Activated CD8-positive, alpha-beta T cell treated with anti-CD3 and anti-CD28 coated beads for 36 hours (primary cell): ENCODE data around the gene USP34. TPM values are rescaled to one million over a fixed set of nuclear protein-coding genes. Genes with fewer than 3 reads are reported as not detected.
"Not testable (repeated sequence)": the region's sequence is repeated elsewhere in the genome, so short reads cannot be mapped to it uniquely, and the experiment has no call there.

ENCODE experiments used
- ATAC-seq: fragments of 200-7000 bp; cut with Tn5 transposase; one replicate; pipeline ENCODE4 v1.10.0; 2021; ENCODE audit warnings: mild to moderate bottlenecking, moderate library complexity
- CTCF ChIA-PET: fragments of 350-600 bp; sonication (Branson Sonifier 250); formaldehyde crosslinking; loops from one replicate; lab custom pipeline; 2021; ENCODE audit warnings: antibody characterized with exemption; lab: Charles Lee
- POLR2A ChIA-PET: fragments of 350-600 bp; sonication (Branson Sonifier 250); formaldehyde crosslinking; loops from one replicate; lab custom pipeline; 2021; ENCODE audit warnings: antibody characterized with exemption; lab: Charles Lee
- DNase-seq: peaks from one replicate; pipeline ENCODE4 v3.0.0-alpha.2; 2020
- H3K27ac Mint-ChIP-seq: one replicate; pipeline ENCODE4 v1.8.0; 2021; ENCODE audit warnings: mild to moderate bottlenecking, mixed read lengths
- H3K27me3 Mint-ChIP-seq: one replicate; pipeline ENCODE4 v1.8.0; 2021; ENCODE audit warnings: mixed read lengths
- H3K36me3 Mint-ChIP-seq: one replicate; pipeline ENCODE4 v1.8.0; 2021; ENCODE audit warnings: low read depth, mixed read lengths
- H3K4me1 Mint-ChIP-seq: one replicate; pipeline ENCODE4 v1.8.0; 2021; ENCODE audit warnings: low read depth, mixed read lengths
- H3K4me3 Mint-ChIP-seq: one replicate; pipeline ENCODE4 v1.8.0; 2021; ENCODE audit warnings: mild to moderate bottlenecking, moderate library complexity, mixed read lengths
- H3K9me3 Mint-ChIP-seq: one replicate; pipeline ENCODE4 v1.8.0; 2021; ENCODE audit warnings: mixed read lengths
- intact Hi-C: fragments of 100-400 bp; cut with micrococcal nuclease; formaldehyde crosslinking; loops from one replicate; pipeline ENCODE4 v1.10.0; 2022
- total RNA-seq, 2 experiments: library from RNA; stranded (reverse); gene quantifications; one replicate each; pipeline ENCODE4 v1.2.3, GENCODE V29; 2021
- TF ChIP-seq, protein P1 (sequence below): fragments of 200-600 bp; IDR thresholded peaks from one replicate; pipeline ENCODE4 v1.8.0; 2022; ENCODE audit warnings: antibody characterized with exemption, mild to moderate bottlenecking

USP34 gene
- total RNA-seq, 2 experiments from 2014 or later = 69.0 to 71.3 TPM

DNA sequence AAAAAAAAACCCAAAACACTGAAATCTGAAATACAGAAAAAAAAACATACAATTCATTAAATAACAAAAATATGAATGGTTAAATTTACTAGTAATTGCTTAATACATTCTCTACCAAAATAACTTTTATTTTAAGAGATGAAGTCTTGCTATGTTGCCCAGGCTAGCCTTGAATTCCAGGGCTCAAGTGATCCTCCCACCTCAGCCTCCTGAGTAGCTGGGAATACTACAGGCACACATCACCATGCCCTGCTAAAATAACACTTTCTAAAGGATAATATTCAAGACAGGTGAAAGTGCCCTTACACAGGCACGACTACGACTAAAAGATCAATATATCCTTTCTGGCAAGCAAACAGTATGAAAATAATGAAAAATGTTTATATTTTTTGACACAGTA is 9.5 kb downstream of the USP34 start:
- peaks cover 14% of the 10 kb centered on the region for H3K36me3 Mint-ChIP-seq
- H3K9me3 Mint-ChIP-seq = no peaks in the 10 kb centered on the region
- no peaks in the 10 kb centered on the region for H3K27me3 Mint-ChIP-seq
- POLR2A ChIA-PET = interaction anchor here (0.6 to 1.4 kb wide), 2 partner anchors 28 to 118 kb away, joined by 3 to 4 read pairs; no protein-coding TSS in a partner anchor
- no peak overlapping the region for H3K4me3 Mint-ChIP-seq
- TF ChIP-seq, protein P1, sequence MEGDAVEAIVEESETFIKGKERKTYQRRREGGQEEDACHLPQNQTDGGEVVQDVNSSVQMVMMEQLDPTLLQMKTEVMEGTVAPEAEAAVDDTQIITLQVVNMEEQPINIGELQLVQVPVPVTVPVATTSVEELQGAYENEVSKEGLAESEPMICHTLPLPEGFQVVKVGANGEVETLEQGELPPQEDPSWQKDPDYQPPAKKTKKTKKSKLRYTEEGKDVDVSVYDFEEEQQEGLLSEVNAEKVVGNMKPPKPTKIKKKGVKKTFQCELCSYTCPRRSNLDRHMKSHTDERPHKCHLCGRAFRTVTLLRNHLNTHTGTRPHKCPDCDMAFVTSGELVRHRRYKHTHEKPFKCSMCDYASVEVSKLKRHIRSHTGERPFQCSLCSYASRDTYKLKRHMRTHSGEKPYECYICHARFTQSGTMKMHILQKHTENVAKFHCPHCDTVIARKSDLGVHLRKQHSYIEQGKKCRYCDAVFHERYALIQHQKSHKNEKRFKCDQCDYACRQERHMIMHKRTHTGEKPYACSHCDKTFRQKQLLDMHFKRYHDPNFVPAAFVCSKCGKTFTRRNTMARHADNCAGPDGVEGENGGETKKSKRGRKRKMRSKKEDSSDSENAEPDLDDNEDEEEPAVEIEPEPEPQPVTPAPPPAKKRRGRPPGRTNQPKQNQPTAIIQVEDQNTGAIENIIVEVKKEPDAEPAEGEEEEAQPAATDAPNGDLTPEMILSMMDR = no peak
- CTCF ChIA-PET = no interaction called here
- intact Hi-C loops = no loop called here
- H3K4me1 Mint-ChIP-seq = peaks cover 57% of the 10 kb centered on the region
- H3K27ac Mint-ChIP-seq = no peak overlapping the region
- ATAC-seq (no peak), DNase-seq (no peak)

DNA sequence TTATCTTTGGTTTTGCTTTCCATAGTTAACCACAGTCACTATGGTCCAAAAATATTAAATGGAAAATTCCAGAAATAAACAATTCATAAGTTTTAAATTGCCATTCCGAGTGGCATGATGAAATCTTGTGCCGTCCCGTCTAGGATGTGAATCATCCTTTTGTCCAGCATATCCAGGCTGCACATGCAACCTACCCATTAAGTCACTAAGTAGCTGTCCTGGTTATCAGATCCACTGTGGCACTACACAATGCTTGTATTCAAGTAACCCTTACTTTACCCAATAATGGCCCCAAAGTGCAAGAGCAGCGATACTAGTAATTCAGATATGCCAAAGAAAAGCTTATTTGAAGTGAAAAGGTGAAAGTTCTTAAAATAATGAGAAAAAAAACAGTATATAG is 10.7 kb downstream of the USP34 start:
- ATAC-seq (no peak), DNase-seq (no peak)
- peaks cover 20% of the 10 kb centered on the region for H3K36me3 Mint-ChIP-seq
- TF ChIP-seq, protein P1 = no peak
- intact Hi-C loops = no loop called here
- H3K4me3 Mint-ChIP-seq = no peak overlapping the region
- ChIA-PET CTCF (interaction anchor here (1.0 to 2.5 kb wide), 2 partner anchors 10 to 34 kb away, joined by 4 to 11 read pairs; no protein-coding TSS in a partner anchor), POLR2A (interaction anchor here (1.1 to 1.4 kb wide), 3 partner anchors 10 to 34 kb away, joined by 3 to 4 read pairs (median 4); no protein-coding TSS in a partner anchor)
- no peaks in the 10 kb centered on the region for H3K27me3 Mint-ChIP-seq
- H3K9me3 Mint-ChIP-seq = no peaks in the 10 kb centered on the region
- no peak overlapping the region for H3K27ac Mint-ChIP-seq
- H3K4me1 Mint-ChIP-seq = peaks cover 63% of the 10 kb centered on the region

DNA sequence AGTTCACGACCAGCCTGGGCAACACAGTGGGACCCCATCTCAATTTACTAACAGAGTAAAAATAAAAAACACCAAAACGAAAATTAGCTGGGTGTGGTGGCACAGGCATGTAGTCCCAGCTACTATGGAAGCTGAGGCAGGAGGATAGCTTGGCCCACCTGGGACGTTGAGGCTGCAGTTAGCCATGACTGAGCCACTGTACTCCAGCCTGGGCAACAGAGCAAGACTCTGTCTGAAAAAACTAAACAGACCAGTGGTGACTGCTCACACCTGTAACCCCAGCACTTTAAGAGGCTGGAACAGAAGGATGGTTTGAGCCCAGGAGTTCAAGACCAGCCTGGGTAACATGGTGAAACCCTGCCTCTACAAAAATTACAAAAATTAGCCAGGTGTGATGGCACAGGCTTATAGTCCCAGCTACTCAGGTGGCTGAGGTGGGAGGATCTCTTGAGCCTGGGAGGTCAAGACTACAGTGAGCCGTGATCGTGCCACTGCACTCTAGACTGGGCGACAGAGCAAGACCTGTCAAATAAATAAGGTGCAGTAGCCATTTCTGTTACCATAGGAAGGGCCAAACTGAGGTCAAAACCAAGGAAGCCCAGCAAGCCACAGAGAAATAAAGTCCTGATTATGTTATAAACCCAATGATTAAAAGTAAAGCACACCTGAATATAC is 14.0 kb downstream of the USP34 start:
- ATAC-seq = no peak
- H3K4me3 Mint-ChIP-seq = no peak overlapping the region
- H3K9me3 Mint-ChIP-seq = no peaks in the 10 kb centered on the region
- POLR2A ChIA-PET = no interaction called here
- intact Hi-C loops = no loop called here
- no peaks in the 10 kb centered on the region for H3K27me3 Mint-ChIP-seq
- H3K4me1 Mint-ChIP-seq = peaks cover 50% of the 10 kb centered on the region
- peaks cover 24% of the 10 kb centered on the region for H3K36me3 Mint-ChIP-seq
- DNase-seq = no peak
- TF ChIP-seq, protein P1 = no peak
- CTCF ChIA-PET = interaction anchor here (1.5 kb wide), 1 partner anchor 31 kb away, joined by 4 read pairs; no protein-coding TSS in a partner anchor
- H3K27ac Mint-ChIP-seq = no peak overlapping the region

DNA sequence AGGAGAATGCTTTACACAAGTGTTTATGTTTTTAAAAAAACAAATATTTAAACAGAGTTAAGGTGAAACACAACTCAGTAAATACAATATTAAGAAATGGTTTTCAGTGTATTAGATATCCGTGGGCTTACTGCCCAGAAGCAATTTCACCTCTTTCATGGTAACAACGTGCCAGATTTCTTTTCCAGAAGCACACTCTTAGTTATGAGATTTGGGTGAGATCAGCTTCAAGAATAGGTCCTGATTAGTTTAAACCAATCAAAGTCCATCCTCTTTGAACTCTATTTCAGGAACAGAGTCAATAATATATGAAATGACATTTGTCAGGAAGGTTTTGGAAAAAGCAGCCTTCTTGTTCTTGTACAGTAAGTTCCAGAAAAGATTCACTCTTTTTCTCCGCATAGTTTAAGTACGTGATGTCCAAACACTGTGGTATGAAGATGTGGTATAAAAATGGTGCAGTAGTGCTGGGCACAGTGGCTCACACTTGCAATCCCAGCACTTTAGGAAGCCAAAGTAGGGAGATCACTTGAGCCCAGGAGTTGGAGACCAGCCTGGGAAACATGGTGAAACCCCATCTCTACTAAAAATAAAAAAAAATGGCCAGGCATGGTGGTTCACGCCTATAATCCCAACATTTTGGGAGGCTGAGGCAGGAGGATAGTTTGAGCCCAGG is 14.7 kb downstream of the USP34 start:
- H3K36me3 Mint-ChIP-seq = peaks cover 28% of the 10 kb centered on the region
- ChIA-PET CTCF (no interaction called here), POLR2A (no interaction called here)
- no peak overlapping the region for H3K4me3 Mint-ChIP-seq
- no peak for DNase-seq
- no peaks in the 10 kb centered on the region for H3K27me3 Mint-ChIP-seq
- H3K9me3 Mint-ChIP-seq = no peaks in the 10 kb centered on the region
- no peak overlapping the region for H3K27ac Mint-ChIP-seq
- H3K4me1 Mint-ChIP-seq = peaks cover 50% of the 10 kb centered on the region
- intact Hi-C loops = no loop called here
- no peak for ATAC-seq
- TF ChIP-seq, protein P1 = no peak

DNA sequence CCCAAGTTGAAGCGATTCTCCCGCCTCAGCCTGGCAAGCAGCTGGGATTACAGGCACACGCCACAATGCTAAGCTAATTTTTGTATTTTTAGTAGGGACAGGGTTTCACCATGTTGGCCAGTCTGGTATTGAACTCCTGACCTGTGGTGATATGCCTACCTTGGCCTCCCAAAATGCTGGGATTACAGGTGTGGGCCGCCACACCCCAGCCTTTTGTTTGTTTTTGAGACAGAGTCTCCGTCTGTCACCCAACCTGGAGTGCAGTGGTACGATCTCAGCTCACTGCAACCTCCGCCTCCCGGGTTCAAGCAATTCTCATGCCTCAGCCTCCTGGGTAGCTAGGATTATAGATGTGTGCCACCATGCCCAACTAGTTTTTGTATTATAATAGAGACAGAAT is 15.9 kb downstream of the USP34 start:
- DNase-seq, intact Hi-C loops, H3K27me3 Mint-ChIP-seq, ATAC-seq, POLR2A ChIA-PET, H3K27ac Mint-ChIP-seq, H3K9me3 Mint-ChIP-seq, H3K4me3 Mint-ChIP-seq, CTCF ChIA-PET: not testable (repeated sequence)
- peaks cover 29% of the 10 kb centered on the region for H3K36me3 Mint-ChIP-seq
- H3K4me1 Mint-ChIP-seq = peaks cover 46% of the 10 kb centered on the region
